Caco-2 (cell line): Measurements from ENCODE around the gene CXXC1. TPM values are rescaled to one million over a fixed set of nuclear protein-coding genes. Genes with fewer than 3 reads are reported as not detected.

Source experiments
- Bru-seq: library from RNA; stranded (reverse); fragments of 400-500 nt; gene quantifications from one replicate; lab custom pipeline; 2021; lab: Mats Ljungman, UMichigan
- BruChase-seq, 2 experiments: library from RNA; stranded (reverse); fragments of 400-500 nt; gene quantifications; one replicate each; lab custom pipeline; 2021; lab: Mats Ljungman, UMichigan
- BruUV-seq: library from RNA; stranded (reverse); fragments of 400-500 nt; replicated peaks from 2 replicates; lab custom pipeline; 2021; lab: Mats Ljungman, UMichigan
- CTCF ChIA-PET: fragments of 300-600 bp; sonication (Branson Sonifier 250); formaldehyde crosslinking; loops from one replicate; lab custom pipeline; 2022; ENCODE audit warnings: antibody characterized with exemption; lab: Charles Lee
- POLR2A ChIA-PET: fragments of 300-600 bp; sonication (Branson Sonifier 250); formaldehyde crosslinking; loops from one replicate; lab custom pipeline; 2022; ENCODE audit warnings: antibody characterized with exemption; lab: Charles Lee
- DNase-seq, 2 experiments: peaks; one replicate each; pipeline versions ENCODE4 v3.0.0 to v3.0.0-alpha.2; 2020 to 2022
- H3K27me3 ChIP-seq: replicated peaks from 2 replicates; pipeline ENCODE4 v1.6.0; 2011; ENCODE audit warnings: low read length; ENCODE audit not compliant: control insufficient read depth, insufficient read depth
- H3K36me3 ChIP-seq: 2 replicates; pipeline ENCODE4 v1.5.1; 2011; ENCODE audit warnings: low read length; ENCODE audit not compliant: control insufficient read depth, insufficient read depth
- H3K4me1 ChIP-seq: fragments of 250-450 bp; sonication (Bioruptor Pico); 2 replicates; pipeline ENCODE4 v1.5.1; 2020; ENCODE audit warnings: mild to moderate bottlenecking
- H3K4me3 ChIP-seq: 2 replicates; pipeline ENCODE4 v1.5.1; 2011; ENCODE audit warnings: low read depth, mild to moderate bottlenecking, control low read depth, low read length
- H3K9me3 ChIP-seq: fragments of 250-450 bp; sonication (Bioruptor Pico); 2 replicates; pipeline ENCODE4 v1.5.1; 2020; ENCODE audit warnings: mild to moderate bottlenecking, moderate library complexity
- H3K27ac Mint-ChIP-seq: one replicate; pipeline ENCODE4 v1.8.0; 2022; ENCODE audit warnings: mixed read lengths; ENCODE audit not compliant: unreplicated experiment
- H3K27me3 Mint-ChIP-seq: one replicate; pipeline ENCODE4 v1.8.0; 2022; ENCODE audit warnings: mixed read lengths; ENCODE audit not compliant: insufficient read depth, unreplicated experiment
- H3K36me3 Mint-ChIP-seq: one replicate; pipeline ENCODE4 v1.8.0; 2022; ENCODE audit warnings: mild to moderate bottlenecking, mixed read lengths; ENCODE audit not compliant: insufficient read depth, unreplicated experiment
- H3K4me1 Mint-ChIP-seq: one replicate; pipeline ENCODE4 v1.8.0; 2022; ENCODE audit warnings: low read depth, mixed read lengths; ENCODE audit not compliant: unreplicated experiment
- H3K4me3 Mint-ChIP-seq: one replicate; pipeline ENCODE4 v1.8.0; 2022; ENCODE audit warnings: mild to moderate bottlenecking, moderate library complexity, mixed read lengths; ENCODE audit not compliant: unreplicated experiment
- H3K9me3 Mint-ChIP-seq: one replicate; pipeline ENCODE4 v1.8.0; 2022; ENCODE audit warnings: mixed read lengths; ENCODE audit not compliant: unreplicated experiment
- intact Hi-C: fragments of 100-400 bp; cut with micrococcal nuclease; formaldehyde crosslinking; loops from one replicate; pipeline ENCODE4 v1.10.0; 2022; ENCODE audit not compliant: unreplicated experiment
- long read RNA-seq: library from polyadenylated mRNA; stranded (forward); transcript quantifications from one replicate; pipeline ENCODE4 v2.0.0, GENCODE V29; 2022
- total RNA-seq: library from RNA; stranded (reverse); gene quantifications from 2 replicates; pipeline ENCODE4 v1.2.3, GENCODE V29; 2022
- TF ChIP-seq, protein P1 (sequence below), 2 experiments: fragments of 200-600 bp in 1 of 2; IDR thresholded peaks; 1 replicate in 1 of 2; 2 replicates in 1 of 2; pipeline versions ENCODE4 v1.5.1 to v1.8.0; 2011 to 2022; ENCODE audit warnings: antibody characterized with exemption in 1 of 2, control low read depth in 1 of 2, inconsistent platforms in 1 of 2, low read depth in 1 of 2, low read length in 1 of 2, mild to moderate bottlenecking in 1 of 2, moderate library complexity in 1 of 2; ENCODE audit not compliant: insufficient read depth in 1 of 2, severe bottlenecking in 1 of 2, unreplicated experiment in 1 of 2

The CXXC1 gene
- 37.7 and 41.5 TPM in 2 replicates for total RNA-seq
- Bru-seq, nascent RNA, result percentile 48 among the genes with signal in this experiment
- BruChase-seq, experiment 1, labeled RNA remaining after a 2-hour chase, result percentile 62 among the genes with signal in this experiment
- BruChase-seq, experiment 2, labeled RNA remaining after a 6-hour chase, result percentile 76 among the genes with signal in this experiment
- long read RNA-seq, transcript CXXC1-201 (15 exons, 2,936 nt), result major isoform, 22 of 43 reads
- long read RNA-seq, partial matches to known transcripts, result 2 of 43 reads
- long read RNA-seq, other reads (novel, unspliced or antisense), result 16 of 43 reads

GRCh38 chr18:50287441-50288347, at the start of gene CXXC1:
Gene CXXC1, minus strand, starts transcription at chr18:50287692. Its CDS starts 103 bp downstream, at chr18:50287589.
- H3K9me3 Mint-ChIP-seq, result no peaks in the 10 kb centered on the region
- no peaks in the 10 kb centered on the region for H3K9me3 ChIP-seq
- no TSS peak for BruUV-seq
- CTCF ChIA-PET, result no interaction called here
- POLR2A ChIA-PET, result no interaction called here
- H3K4me3 Mint-ChIP-seq, result peak within 1 kb of the TSS; percentile 87
- intact Hi-C loops, result loop anchor here (1.0 to 5.0 kb wide), 2 partner anchors 70 to 140 kb away; no protein-coding TSS in a partner anchor
- peak within 1 kb of the TSS; percentile 53 for H3K4me3 ChIP-seq
- DNase-seq, result peak; percentile 92 to 95
- H3K27me3 Mint-ChIP-seq, result no peaks in the 10 kb centered on the region
- no peaks in the 10 kb centered on the region; the same call in 1 of the 2 replicates for H3K36me3 ChIP-seq
- peaks cover 7% of the 10 kb centered on the region for H3K4me1 Mint-ChIP-seq
- H3K4me1 ChIP-seq, result no peaks in the 10 kb centered on the region
- TF ChIP-seq, protein P1, sequence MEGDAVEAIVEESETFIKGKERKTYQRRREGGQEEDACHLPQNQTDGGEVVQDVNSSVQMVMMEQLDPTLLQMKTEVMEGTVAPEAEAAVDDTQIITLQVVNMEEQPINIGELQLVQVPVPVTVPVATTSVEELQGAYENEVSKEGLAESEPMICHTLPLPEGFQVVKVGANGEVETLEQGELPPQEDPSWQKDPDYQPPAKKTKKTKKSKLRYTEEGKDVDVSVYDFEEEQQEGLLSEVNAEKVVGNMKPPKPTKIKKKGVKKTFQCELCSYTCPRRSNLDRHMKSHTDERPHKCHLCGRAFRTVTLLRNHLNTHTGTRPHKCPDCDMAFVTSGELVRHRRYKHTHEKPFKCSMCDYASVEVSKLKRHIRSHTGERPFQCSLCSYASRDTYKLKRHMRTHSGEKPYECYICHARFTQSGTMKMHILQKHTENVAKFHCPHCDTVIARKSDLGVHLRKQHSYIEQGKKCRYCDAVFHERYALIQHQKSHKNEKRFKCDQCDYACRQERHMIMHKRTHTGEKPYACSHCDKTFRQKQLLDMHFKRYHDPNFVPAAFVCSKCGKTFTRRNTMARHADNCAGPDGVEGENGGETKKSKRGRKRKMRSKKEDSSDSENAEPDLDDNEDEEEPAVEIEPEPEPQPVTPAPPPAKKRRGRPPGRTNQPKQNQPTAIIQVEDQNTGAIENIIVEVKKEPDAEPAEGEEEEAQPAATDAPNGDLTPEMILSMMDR (IDR thresholded peaks at IDR 0.05; ENCODE audit: insufficient read depth in 1 of 2, low read depth in 1 of 2, low read length in 1 of 2, severe bottlenecking in 1 of 2, unreplicated experiment in 1 of 2), result peak; percentile 26 to 38
- peak within 1 kb of the TSS; percentile 84 for H3K27ac Mint-ChIP-seq
- H3K27me3 ChIP-seq, result no peaks in the 10 kb centered on the region
- H3K36me3 Mint-ChIP-seq, result peaks cover 14% of the 10 kb centered on the region

DNA sequence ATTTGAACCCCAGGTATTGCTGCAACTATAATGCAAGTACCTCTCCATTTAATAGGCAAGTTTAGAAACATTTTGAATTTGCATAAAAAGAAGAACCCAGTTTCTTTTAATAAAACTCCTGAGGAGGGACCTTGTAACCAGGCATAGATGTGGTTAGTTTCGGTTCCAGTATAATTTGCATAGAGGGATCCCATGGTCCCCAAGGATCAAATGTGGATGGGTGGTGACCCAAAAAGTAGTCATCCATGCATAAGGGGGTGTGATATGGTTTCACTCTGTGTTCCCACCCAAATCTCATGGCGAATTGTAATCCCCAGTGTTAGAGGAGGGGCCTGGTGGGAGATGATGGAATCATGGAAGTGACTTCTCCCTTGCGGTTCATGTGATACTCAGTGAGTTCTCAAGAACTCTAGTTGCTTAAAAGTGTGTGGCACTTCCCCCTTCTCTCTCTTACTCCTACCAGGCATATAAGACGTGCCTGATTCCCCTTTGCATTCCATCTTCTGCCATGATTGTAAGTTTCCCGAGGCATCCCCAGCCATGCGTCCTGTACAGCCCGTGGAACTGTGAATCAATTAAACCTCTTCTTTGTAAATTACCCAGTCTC, 47.2 kb upstream of the CXXC1 start:
- H3K27me3 Mint-ChIP-seq, result no peaks in the 10 kb centered on the region
- H3K36me3 Mint-ChIP-seq, result no peaks in the 10 kb centered on the region
- Histone ChIP-seq H3K4me1 (no peaks in the 10 kb centered on the region), H3K27me3 (no peaks in the 10 kb centered on the region), H3K4me3 (no peak overlapping the region), H3K9me3 (no peaks in the 10 kb centered on the region), H3K36me3 (no peaks in the 10 kb centered on the region)
- POLR2A ChIA-PET, result no interaction called here
- H3K4me1 Mint-ChIP-seq, result no peaks in the 10 kb centered on the region
- CTCF ChIA-PET, result no interaction called here
- H3K4me3 Mint-ChIP-seq, result no peak overlapping the region
- BruUV-seq, result no TSS peak
- no peak overlapping the region for H3K27ac Mint-ChIP-seq
- TF ChIP-seq, protein P1 (IDR thresholded peaks at IDR 0.05; ENCODE audit: insufficient read depth in 1 of 2, low read depth in 1 of 2, low read length in 1 of 2, severe bottlenecking in 1 of 2, unreplicated experiment in 1 of 2), result no peak
- intact Hi-C loops, result no loop called here
- no peak for DNase-seq
- H3K9me3 Mint-ChIP-seq, result no peaks in the 10 kb centered on the region

DNA sequence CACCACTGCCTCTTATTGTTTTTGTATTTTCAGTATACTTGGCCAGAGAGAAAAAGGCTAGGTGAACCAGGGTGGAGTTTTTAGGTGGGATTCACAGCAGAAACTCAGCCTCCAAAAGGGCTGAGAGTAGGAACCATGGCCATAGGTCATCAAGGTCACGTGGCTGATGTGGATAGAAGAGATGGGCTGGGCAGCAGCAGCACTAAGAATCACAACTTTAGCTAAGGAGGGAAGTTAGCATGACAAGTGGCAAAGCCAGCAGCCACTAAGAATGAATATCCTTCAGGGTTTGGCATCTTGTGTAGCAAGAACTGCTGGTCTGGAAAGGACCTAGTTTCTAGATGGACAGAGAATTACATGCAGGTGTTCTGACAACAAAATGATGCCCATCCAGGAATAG, 44.2 kb upstream of the CXXC1 start:
- Histone ChIP-seq H3K36me3 (no peaks in the 10 kb centered on the region), H3K4me1 (no peaks in the 10 kb centered on the region), H3K27me3 (no peaks in the 10 kb centered on the region), H3K9me3 (no peaks in the 10 kb centered on the region), H3K4me3 (no peak overlapping the region)
- H3K9me3 Mint-ChIP-seq, result no peaks in the 10 kb centered on the region
- ChIA-PET POLR2A (no interaction called here), CTCF (no interaction called here)
- no peak overlapping the region for H3K27ac Mint-ChIP-seq
- intact Hi-C loops, result no loop called here
- no peak overlapping the region for H3K4me3 Mint-ChIP-seq
- no peaks in the 10 kb centered on the region for H3K36me3 Mint-ChIP-seq
- no TSS peak for BruUV-seq
- no peaks in the 10 kb centered on the region for H3K4me1 Mint-ChIP-seq
- no peak for DNase-seq
- TF ChIP-seq, protein P1 (IDR thresholded peaks at IDR 0.05; ENCODE audit: insufficient read depth in 1 of 2, low read depth in 1 of 2, low read length in 1 of 2, severe bottlenecking in 1 of 2, unreplicated experiment in 1 of 2), result no peak
- no peaks in the 10 kb centered on the region for H3K27me3 Mint-ChIP-seq
